PC-3 (cell line): Measurements from ENCODE around the gene TRAFD1. TPM values are rescaled to one million over a fixed set of nuclear protein-coding genes. Genes with fewer than 3 reads are reported as not detected.
A peak's percentile ranks its signal among the peaks of the same experiment; 100 is the strongest.

Source experiments
- ATAC-seq: fragments of 200-7000 bp; cut with Tn5 transposase; 2 replicates; pipeline ENCODE4 v1.9.1; 2020; ENCODE audit warnings: mild to moderate bottlenecking, moderate library complexity
- BruUV-seq: library from RNA; stranded (reverse); fragments of 400-500 nt; replicated peaks from 2 replicates; lab custom pipeline; 2021; lab: Mats Ljungman, UMichigan
- CTCF ChIA-PET: fragments of 300-600 bp; sonication (Branson Sonifier 250); formaldehyde crosslinking; loops from one replicate; lab custom pipeline; 2022; ENCODE audit warnings: antibody characterized with exemption; lab: Charles Lee
- POLR2A ChIA-PET: fragments of 300-600 bp; sonication (Branson Sonifier 250); formaldehyde crosslinking; loops from one replicate; lab custom pipeline; 2022; ENCODE audit warnings: antibody characterized with exemption; ENCODE audit not compliant: unreplicated experiment; lab: Charles Lee
- DNase-seq: peaks from one replicate; pipeline ENCODE4 v3.0.0-alpha.2; 2015
- H2AFZ ChIP-seq: fragments of 300-600 bp; sonication (generic); 2 replicates; pipeline ENCODE4 v1.6.0; 2016; ENCODE audit warnings: antibody characterized with exemption, low read length
- H3F3A ChIP-seq: fragments of 300-600 bp; sonication (generic); one replicate; pipeline ENCODE4 v1.6.0; 2017; ENCODE audit warnings: antibody characterized with exemption, low read length, control low read depth, mild to moderate bottlenecking; ENCODE audit not compliant: unreplicated experiment
- H3K27ac ChIP-seq: fragments of 300-600 bp; sonication (generic); 2 replicates; pipeline ENCODE4 v1.5.1; 2016; ENCODE audit warnings: mild to moderate bottlenecking, low read length
- H3K27me3 ChIP-seq: fragments of 300-600 bp; sonication (generic); 2 replicates; pipeline ENCODE4 v1.6.1; 2016; ENCODE audit warnings: low read length, mixed read lengths
- H3K36me3 ChIP-seq: fragments of 300-600 bp; sonication (generic); 2 replicates; pipeline ENCODE4 v1.6.1; 2016; ENCODE audit warnings: low read depth, mixed run types, low read length, mixed read lengths
- H3K4me1 ChIP-seq: fragments of 300-600 bp; sonication (generic); 2 replicates; pipeline ENCODE4 v1.5.1; 2016; ENCODE audit warnings: low read length; ENCODE audit not compliant: insufficient read depth
- H3K4me2 ChIP-seq: fragments of 300-600 bp; sonication (generic); 2 replicates; pipeline ENCODE4 v1.6.0; 2016; ENCODE audit warnings: low read length
- H3K4me3 ChIP-seq: fragments of 300-600 bp; sonication (generic); 2 replicates; pipeline ENCODE4 v1.5.1; 2016; ENCODE audit warnings: mild to moderate bottlenecking, low read length, mixed read lengths
- H3K79me2 ChIP-seq: fragments of 300-600 bp; sonication (generic); 2 replicates; pipeline ENCODE4 v1.6.1; 2017; ENCODE audit warnings: low read length, mixed read lengths
- H3K9ac ChIP-seq: fragments of 300-600 bp; sonication (generic); 2 replicates; pipeline ENCODE4 v1.6.0; 2016; ENCODE audit warnings: mild to moderate bottlenecking, low read length
- H3K9me2 ChIP-seq: fragments of 300-600 bp; sonication (generic); replicated peaks from 2 replicates; pipeline ENCODE4 v1.6.1; 2016; ENCODE audit warnings: mixed run types, low read length, mixed read lengths
- H3K9me3 ChIP-seq: fragments of 300-600 bp; sonication (generic); 2 replicates; pipeline ENCODE4 v1.6.1; 2016; ENCODE audit warnings: low read length, mixed read lengths
- H4K20me1 ChIP-seq: fragments of 300-600 bp; sonication (generic); 2 replicates; pipeline ENCODE4 v1.6.1; 2016; ENCODE audit warnings: low read length, mixed read lengths
- EZH2 ChIP-seq: fragments of 300-600 bp; sonication (generic); IDR thresholded peaks from one replicate; pipeline ENCODE4 v1.6.1; 2017; ENCODE audit warnings: antibody characterized with exemption, mild to moderate bottlenecking, low read length; ENCODE audit not compliant: unreplicated experiment
- EZH2phosphoT487 ChIP-seq: fragments of 300-600 bp; sonication (generic); IDR thresholded peaks from 2 replicates; pipeline ENCODE4 v1.6.1; 2018; ENCODE audit warnings: mild to moderate bottlenecking, antibody characterized with exemption, low read length, borderline replicate concordance
- intact Hi-C: fragments of 100-400 bp; cut with micrococcal nuclease; formaldehyde crosslinking; loops from 2 replicates; pipeline ENCODE4 v1.9.0; 2023
- total RNA-seq: library from RNA; depleted of rRNA; stranded (reverse); fragments of >200 nt; gene quantifications from 2 replicates; pipeline ENCODE4 v1.2.3, GENCODE V29; 2014
- TF ChIP-seq, protein P1 (sequence below): fragments of 300-600 bp; sonication (generic); conservative IDR thresholded peaks from 2 replicates; pipeline ENCODE4 v1.5.1; 2017; ENCODE audit warnings: antibody characterized with exemption, low read depth, mild to moderate bottlenecking, low read length

Gene TRAFD1
- total RNA-seq, 1 experiment from 2014 or later = 34.1 TPM

- Histone ChIP-seq H3K9me2 (no peaks in the 10 kb centered on the region), H2AFZ (no peak overlapping the region), H3K9ac (no peak overlapping the region), H3K4me3 (no peak overlapping the region), H4K20me1 (no peaks in the 10 kb centered on the region), H3K27ac (no peak overlapping the region), H3K9me3 (no peaks in the 10 kb centered on the region), H3K4me2 (no peak overlapping the region), H3K4me1 (no peaks in the 10 kb centered on the region), H3F3A (no peaks in the 10 kb centered on the region), H3K79me2 (no peaks in the 10 kb centered on the region), H3K36me3 (no peaks in the 10 kb centered on the region), H3K27me3 (no peaks in the 10 kb centered on the region)
- intact Hi-C loops = no loop called here
- ChIA-PET POLR2A (no interaction called here), CTCF (no interaction called here)
- ATAC-seq (no peak), DNase-seq (no peak)
- no TSS peak for BruUV-seq
- TF ChIP-seq EZH2 (no peak), EZH2phosphoT487 (no peak)
- TF ChIP-seq, protein P1, sequence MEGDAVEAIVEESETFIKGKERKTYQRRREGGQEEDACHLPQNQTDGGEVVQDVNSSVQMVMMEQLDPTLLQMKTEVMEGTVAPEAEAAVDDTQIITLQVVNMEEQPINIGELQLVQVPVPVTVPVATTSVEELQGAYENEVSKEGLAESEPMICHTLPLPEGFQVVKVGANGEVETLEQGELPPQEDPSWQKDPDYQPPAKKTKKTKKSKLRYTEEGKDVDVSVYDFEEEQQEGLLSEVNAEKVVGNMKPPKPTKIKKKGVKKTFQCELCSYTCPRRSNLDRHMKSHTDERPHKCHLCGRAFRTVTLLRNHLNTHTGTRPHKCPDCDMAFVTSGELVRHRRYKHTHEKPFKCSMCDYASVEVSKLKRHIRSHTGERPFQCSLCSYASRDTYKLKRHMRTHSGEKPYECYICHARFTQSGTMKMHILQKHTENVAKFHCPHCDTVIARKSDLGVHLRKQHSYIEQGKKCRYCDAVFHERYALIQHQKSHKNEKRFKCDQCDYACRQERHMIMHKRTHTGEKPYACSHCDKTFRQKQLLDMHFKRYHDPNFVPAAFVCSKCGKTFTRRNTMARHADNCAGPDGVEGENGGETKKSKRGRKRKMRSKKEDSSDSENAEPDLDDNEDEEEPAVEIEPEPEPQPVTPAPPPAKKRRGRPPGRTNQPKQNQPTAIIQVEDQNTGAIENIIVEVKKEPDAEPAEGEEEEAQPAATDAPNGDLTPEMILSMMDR = no peak
Measured at GRCh38 chr12:112169161-112169872, 44.0 kb downstream of the TRAFD1 start.

DNA sequence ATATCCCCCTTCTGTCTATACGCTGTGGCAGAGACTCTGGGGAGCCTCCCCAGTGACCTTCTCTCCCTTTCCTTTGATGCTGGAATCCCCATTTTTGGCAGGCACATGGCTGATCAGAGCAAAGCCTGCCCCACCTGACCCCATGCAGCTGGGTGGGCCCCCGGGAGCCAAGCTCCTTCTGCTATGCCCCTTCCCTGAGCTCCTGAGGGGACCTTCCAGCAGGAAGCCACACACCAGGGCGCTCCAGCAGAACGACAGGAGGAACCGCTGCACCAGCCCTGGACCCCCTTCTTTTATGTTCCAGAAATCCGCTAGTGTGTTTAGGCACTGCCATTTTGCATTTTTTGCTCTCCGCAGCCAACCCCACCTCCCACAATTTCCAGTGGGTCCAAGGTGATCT lies 44.6 kb downstream of the TRAFD1 start:
- Histone ChIP-seq H3K36me3 (no peaks in the 10 kb centered on the region), H3K27ac (no peak overlapping the region), H3K27me3 (no peaks in the 10 kb centered on the region), H4K20me1 (no peaks in the 10 kb centered on the region), H3K9ac (no peak overlapping the region), H2AFZ (no peak overlapping the region), H3K4me3 (no peak overlapping the region), H3K79me2 (no peaks in the 10 kb centered on the region), H3K9me3 (no peaks in the 10 kb centered on the region), H3K4me1 (no peaks in the 10 kb centered on the region), H3F3A (no peaks in the 10 kb centered on the region), H3K9me2 (no peaks in the 10 kb centered on the region), H3K4me2 (no peak overlapping the region)
- POLR2A ChIA-PET = no interaction called here
- no TSS peak for BruUV-seq
- TF ChIP-seq EZH2 (no peak), EZH2phosphoT487 (no peak)
- TF ChIP-seq, protein P1 = no peak
- CTCF ChIA-PET = no interaction called here
- intact Hi-C loops = no loop called here
- ATAC-seq (no peak), DNase-seq (no peak)

DNA sequence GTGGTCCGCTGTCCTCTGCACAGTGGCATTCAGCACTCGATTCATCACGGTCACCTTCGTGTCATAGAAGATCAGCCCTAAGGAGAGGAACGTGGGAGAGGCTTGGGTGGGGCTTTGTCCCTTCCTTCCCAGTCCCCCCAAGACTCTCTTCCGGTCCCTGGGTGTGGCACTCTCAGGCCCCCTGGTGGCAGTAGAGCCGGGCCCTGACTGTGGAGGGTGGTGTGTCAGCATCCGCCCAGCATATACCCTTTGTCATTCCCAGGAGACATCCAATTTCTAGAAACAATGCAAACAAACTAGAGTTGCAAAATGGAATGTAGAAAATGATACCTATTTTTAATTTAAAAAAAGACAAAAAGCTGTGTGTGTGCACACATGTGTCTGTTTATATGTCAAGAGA lies 45.0 kb downstream of the TRAFD1 start:
- no peaks in the 10 kb centered on the region for H3K79me2 ChIP-seq
- TF ChIP-seq, protein P1 = peak; percentile 79
- TF ChIP-seq EZH2phosphoT487 = no peak
- TF ChIP-seq EZH2 = no peak
- H3K27ac ChIP-seq = no peak overlapping the region
- H3K4me1 ChIP-seq = no peaks in the 10 kb centered on the region
- H3K9ac ChIP-seq = no peak overlapping the region
- no peak overlapping the region for H3K4me2 ChIP-seq
- H2AFZ ChIP-seq = no peak overlapping the region
- BruUV-seq = no TSS peak
- DNase-seq (peak; percentile 44), ATAC-seq (peak; percentile 64)
- H3K9me3 ChIP-seq = no peaks in the 10 kb centered on the region
- no peaks in the 10 kb centered on the region for H4K20me1 ChIP-seq
- H3K36me3 ChIP-seq = peaks cover 4% of the 10 kb centered on the region; the same call in 1 of the 2 replicates
- H3K4me3 ChIP-seq = no peak overlapping the region
- intact Hi-C loops = no loop called here
- POLR2A ChIA-PET = no interaction called here
- no peaks in the 10 kb centered on the region for H3K27me3 ChIP-seq
- H3K9me2 ChIP-seq = no peaks in the 10 kb centered on the region
- no peaks in the 10 kb centered on the region for H3F3A ChIP-seq
- CTCF ChIA-PET = no interaction called here
